Ishikawa (cell line): ENCODE data around the gene PDCD1LG2.

ENCODE experiments used
- CEBPB ChIP-seq: IDR thresholded peaks from 2 replicates; pipeline ENCODE4 v1.6.1; 2012
- CREB1 ChIP-seq: IDR thresholded peaks from 2 replicates; pipeline ENCODE4 v1.6.1; 2012; ENCODE audit warnings: low read depth
- EGR1 ChIP-seq: IDR thresholded peaks from 2 replicates; pipeline ENCODE4 v1.6.1; 2012
- EP300 ChIP-seq: IDR thresholded peaks from 2 replicates; pipeline ENCODE4 v1.6.1; 2012; ENCODE audit warnings: borderline replicate concordance
- FOXM1 ChIP-seq: IDR thresholded peaks from 2 replicates; pipeline ENCODE4 v1.6.1; 2012; ENCODE audit warnings: low read depth, borderline replicate concordance
- NFIC ChIP-seq: IDR thresholded peaks from 2 replicates; pipeline ENCODE4 v1.6.1; 2012
- RAD21 ChIP-seq: IDR thresholded peaks from 2 replicates; pipeline ENCODE4 v1.6.1; 2012; ENCODE audit warnings: low read depth
- TAF1 ChIP-seq: IDR thresholded peaks from 2 replicates; pipeline ENCODE4 v1.6.1; 2012; ENCODE audit warnings: low read depth, mild to moderate bottlenecking
- TCF12 ChIP-seq: IDR thresholded peaks from 2 replicates; pipeline ENCODE4 v1.6.1; 2012; ENCODE audit warnings: low read depth
- TEAD4 ChIP-seq: IDR thresholded peaks from 2 replicates; pipeline ENCODE4 v1.6.1; 2012
- YY1 ChIP-seq: IDR thresholded peaks from 2 replicates; pipeline ENCODE4 v1.6.1; 2012; ENCODE audit warnings: low read depth
- ZBTB7A ChIP-seq: IDR thresholded peaks from 2 replicates; pipeline ENCODE4 v1.6.1; 2012; ENCODE audit warnings: low read depth
- TF ChIP-seq, protein P1 (sequence below): IDR thresholded peaks from 2 replicates; pipeline ENCODE4 v1.6.1; 2012
- TF ChIP-seq, protein P2 (sequence below): IDR thresholded peaks from 2 replicates; pipeline ENCODE4 v1.6.1; 2012; ENCODE audit warnings: low read depth, mild to moderate bottlenecking
- TF ChIP-seq, protein P3 (sequence below): IDR thresholded peaks from 2 replicates; pipeline ENCODE4 v1.6.1; 2012

PDCD1LG2 gene

DNA sequence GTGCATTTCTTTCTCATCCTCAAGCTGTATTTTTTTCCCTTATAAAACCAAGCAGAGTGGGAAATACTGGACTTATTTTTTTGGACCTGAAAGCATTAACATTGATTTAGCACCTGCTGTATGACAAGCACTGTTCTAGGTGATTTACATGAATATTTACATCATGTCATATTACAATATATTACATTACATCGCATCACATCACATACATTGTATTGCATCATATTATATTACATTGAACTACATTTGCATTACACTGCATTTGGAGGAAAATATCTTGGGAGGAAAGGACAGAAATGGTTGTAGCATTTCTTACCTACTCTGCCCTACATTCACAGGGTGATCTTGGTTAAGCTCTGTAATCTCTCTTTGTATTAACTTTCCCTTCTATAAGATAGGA lies 11.2 kb upstream of the PDCD1LG2 start:
- TF ChIP-seq ZBTB7A (no peak), RAD21 (no peak), TEAD4 (no peak)
- TF ChIP-seq, protein P1, sequence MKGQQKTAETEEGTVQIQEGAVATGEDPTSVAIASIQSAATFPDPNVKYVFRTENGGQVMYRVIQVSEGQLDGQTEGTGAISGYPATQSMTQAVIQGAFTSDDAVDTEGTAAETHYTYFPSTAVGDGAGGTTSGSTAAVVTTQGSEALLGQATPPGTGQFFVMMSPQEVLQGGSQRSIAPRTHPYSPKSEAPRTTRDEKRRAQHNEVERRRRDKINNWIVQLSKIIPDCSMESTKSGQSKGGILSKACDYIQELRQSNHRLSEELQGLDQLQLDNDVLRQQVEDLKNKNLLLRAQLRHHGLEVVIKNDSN: no peak

DNA sequence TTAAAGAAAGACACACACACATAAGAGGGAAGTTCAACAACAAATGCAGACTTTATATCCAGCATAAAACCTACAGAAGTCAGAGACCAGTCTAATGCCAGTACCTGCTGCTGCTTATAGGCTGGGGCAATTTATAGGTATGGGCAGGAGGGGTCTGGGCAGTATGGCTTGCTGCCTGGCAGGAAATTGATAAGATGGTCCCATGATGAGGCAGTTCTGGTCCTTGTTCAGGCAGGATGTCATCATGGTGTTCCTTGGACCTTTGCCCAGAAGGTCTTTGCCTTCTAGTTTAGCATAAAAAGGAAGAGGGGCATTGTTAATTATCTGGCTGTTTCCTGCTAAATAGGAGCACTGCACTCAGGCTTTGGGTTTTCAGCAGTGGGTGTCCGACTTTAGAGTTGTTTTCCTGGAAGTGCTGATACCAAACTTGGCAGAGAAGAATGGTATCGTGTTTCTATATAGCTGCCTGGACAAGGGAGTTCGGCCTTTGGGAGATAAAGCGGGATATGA lies 10.4 kb upstream of the PDCD1LG2 start:
- TF ChIP-seq TEAD4 (no peak), RAD21 (no peak), EGR1 (no peak), YY1 (no peak), EP300 (no peak), CREB1 (no peak), ZBTB7A (no peak)
- TF ChIP-seq, protein P2, sequence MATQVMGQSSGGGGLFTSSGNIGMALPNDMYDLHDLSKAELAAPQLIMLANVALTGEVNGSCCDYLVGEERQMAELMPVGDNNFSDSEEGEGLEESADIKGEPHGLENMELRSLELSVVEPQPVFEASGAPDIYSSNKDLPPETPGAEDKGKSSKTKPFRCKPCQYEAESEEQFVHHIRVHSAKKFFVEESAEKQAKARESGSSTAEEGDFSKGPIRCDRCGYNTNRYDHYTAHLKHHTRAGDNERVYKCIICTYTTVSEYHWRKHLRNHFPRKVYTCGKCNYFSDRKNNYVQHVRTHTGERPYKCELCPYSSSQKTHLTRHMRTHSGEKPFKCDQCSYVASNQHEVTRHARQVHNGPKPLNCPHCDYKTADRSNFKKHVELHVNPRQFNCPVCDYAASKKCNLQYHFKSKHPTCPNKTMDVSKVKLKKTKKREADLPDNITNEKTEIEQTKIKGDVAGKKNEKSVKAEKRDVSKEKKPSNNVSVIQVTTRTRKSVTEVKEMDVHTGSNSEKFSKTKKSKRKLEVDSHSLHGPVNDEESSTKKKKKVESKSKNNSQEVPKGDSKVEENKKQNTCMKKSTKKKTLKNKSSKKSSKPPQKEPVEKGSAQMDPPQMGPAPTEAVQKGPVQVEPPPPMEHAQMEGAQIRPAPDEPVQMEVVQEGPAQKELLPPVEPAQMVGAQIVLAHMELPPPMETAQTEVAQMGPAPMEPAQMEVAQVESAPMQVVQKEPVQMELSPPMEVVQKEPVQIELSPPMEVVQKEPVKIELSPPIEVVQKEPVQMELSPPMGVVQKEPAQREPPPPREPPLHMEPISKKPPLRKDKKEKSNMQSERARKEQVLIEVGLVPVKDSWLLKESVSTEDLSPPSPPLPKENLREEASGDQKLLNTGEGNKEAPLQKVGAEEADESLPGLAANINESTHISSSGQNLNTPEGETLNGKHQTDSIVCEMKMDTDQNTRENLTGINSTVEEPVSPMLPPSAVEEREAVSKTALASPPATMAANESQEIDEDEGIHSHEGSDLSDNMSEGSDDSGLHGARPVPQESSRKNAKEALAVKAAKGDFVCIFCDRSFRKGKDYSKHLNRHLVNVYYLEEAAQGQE: no peak

DNA sequence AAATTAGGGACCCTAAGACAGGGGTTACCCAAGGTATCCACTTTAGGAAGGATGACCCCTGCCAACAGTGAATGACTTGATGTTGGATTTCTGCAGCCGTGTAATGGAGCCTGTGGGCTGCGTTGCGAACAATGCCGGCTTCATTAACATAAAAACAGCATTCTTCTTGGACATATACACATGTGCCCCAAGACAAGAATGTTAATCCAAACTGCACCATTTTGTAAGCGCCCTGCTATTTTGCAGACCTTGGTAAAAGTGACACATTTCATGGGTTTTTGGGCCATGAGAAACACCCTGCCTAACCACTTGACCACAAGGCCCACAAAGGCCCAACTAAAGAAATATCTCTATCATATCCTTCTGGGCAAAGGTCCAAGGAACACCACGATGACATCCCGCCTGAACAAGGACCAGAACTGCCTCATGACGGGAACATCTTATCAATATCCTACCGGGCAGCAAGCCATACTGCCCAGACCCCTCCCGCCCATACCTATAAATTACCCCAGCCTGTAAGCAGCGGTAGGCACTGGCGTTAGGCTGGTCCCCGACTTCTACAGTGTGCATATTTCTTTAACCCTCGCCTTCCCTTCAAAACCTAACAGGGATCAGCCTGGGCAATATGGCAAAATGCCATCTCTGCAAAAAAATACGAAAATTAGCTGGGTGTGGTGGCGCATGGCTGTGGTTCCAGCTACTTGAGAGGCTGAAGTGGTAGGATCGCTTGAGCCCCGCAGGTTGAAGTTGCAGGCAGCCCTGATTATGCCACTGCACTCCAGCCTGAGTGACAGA lies 9.7 kb upstream of the PDCD1LG2 start:
- TF ChIP-seq, protein P1: no peak
- TF ChIP-seq CEBPB (no peak), RAD21 (no peak), NFIC (no peak), ZBTB7A (no peak), TCF12 (no peak), TAF1 (no peak), CREB1 (no peak), EP300 (no peak), TEAD4 (no peak), EGR1 (no peak), FOXM1 (no peak), YY1 (no peak)
- TF ChIP-seq, protein P3, sequence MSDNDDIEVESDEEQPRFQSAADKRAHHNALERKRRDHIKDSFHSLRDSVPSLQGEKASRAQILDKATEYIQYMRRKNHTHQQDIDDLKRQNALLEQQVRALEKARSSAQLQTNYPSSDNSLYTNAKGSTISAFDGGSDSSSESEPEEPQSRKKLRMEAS: no peak
- TF ChIP-seq, protein P2: no peak

DNA sequence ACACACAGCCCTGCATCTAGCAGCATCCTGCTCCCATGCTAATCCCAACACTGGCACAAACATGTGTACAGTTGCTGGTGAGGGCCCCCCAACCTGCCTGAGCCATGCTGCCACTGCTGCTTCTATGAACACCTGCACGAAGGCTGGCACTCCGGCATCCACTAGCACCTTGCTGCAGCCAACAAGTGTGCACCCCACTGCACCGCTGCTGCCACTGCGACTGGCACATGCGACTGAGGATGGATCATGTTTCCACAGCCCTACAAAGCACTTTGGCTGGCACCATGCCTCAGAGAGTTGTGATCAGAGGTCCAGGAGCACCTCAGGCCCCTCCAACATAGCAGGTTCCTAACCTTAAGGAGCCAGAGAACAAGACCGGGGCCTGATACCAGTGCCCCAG lies 7.8 kb upstream of the PDCD1LG2 start:
- TF ChIP-seq, protein P1: no peak
- TF ChIP-seq EGR1 (no peak), CEBPB (no peak), RAD21 (no peak), FOXM1 (no peak), TAF1 (no peak), YY1 (no peak), NFIC (no peak), ZBTB7A (no peak), CREB1 (no peak), EP300 (no peak), TCF12 (no peak), TEAD4 (no peak)
- TF ChIP-seq, protein P2: no peak
- TF ChIP-seq, protein P3: no peak
